ENCODE results near the gene HOXB9. TPM values are rescaled to one million over a fixed set of nuclear protein-coding genes. Genes with fewer than 3 reads are reported as not detected.

Gene HOXB9
- total and polyA plus RNA-seq, 9 of the 15 experiments (the other 6 are each of a cell fraction or from before 2014, with no cell fraction given): 3.1 to 196 (median 77.6) TPM

GRCh38 chr17:48596000-48596734 lies 30.0 kb downstream of the HOXB9 start (continued):
- TF ChIP-seq E2F8 (IDR thresholded peaks at IDR 0.05; ENCODE audit: low read depth, partially characterized antibody) (no peak), ZNF561 (CRISPR knock-in tag; conservative IDR thresholded peaks at IDR 0.05) (no peak), DNMT1 (IDR thresholded peaks at IDR 0.05) (no peak), ZBTB33 (CRISPR knock-in tag; IDR thresholded peaks at IDR 0.05) (peak; percentile 97), TSC22D4 (tag; IDR thresholded peaks at IDR 0.05) (no peak), ZNF175 (CRISPR knock-in tag; IDR thresholded peaks at IDR 0.05; ENCODE audit: low read depth) (no peak), POLR2G (IDR thresholded peaks at IDR 0.05; ENCODE audit: low read depth, low read length) (0 out of 2 replicates have a peak, but pooled peaks have one; percentile 21)
- TF ChIP-seq, protein P1, sequence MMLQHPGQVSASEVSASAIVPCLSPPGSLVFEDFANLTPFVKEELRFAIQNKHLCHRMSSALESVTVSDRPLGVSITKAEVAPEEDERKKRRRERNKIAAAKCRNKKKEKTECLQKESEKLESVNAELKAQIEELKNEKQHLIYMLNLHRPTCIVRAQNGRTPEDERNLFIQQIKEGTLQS (IDR thresholded peaks at IDR 0.05): 0 out of 2 replicates have a peak, but pooled peaks have one; percentile 19
- TF ChIP-seq, protein P1 (CRISPR knock-in tag; conservative IDR thresholded peaks at IDR 0.05): no peak
- TF ChIP-seq, protein P2, sequence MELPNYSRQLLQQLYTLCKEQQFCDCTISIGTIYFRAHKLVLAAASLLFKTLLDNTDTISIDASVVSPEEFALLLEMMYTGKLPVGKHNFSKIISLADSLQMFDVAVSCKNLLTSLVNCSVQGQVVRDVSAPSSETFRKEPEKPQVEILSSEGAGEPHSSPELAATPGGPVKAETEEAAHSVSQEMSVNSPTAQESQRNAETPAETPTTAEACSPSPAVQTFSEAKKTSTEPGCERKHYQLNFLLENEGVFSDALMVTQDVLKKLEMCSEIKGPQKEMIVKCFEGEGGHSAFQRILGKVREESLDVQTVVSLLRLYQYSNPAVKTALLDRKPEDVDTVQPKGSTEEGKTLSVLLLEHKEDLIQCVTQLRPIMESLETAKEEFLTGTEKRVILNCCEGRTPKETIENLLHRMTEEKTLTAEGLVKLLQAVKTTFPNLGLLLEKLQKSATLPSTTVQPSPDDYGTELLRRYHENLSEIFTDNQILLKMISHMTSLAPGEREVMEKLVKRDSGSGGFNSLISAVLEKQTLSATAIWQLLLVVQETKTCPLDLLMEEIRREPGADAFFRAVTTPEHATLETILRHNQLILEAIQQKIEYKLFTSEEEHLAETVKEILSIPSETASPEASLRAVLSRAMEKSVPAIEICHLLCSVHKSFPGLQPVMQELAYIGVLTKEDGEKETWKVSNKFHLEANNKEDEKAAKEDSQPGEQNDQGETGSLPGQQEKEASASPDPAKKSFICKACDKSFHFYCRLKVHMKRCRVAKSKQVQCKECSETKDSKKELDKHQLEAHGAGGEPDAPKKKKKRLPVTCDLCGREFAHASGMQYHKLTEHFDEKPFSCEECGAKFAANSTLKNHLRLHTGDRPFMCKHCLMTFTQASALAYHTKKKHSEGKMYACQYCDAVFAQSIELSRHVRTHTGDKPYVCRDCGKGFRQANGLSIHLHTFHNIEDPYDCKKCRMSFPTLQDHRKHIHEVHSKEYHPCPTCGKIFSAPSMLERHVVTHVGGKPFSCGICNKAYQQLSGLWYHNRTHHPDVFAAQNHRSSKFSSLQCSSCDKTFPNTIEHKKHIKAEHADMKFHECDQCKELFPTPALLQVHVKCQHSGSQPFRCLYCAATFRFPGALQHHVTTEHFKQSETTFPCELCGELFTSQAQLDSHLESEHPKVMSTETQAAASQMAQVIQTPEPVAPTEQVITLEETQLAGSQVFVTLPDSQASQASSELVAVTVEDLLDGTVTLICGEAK (IDR thresholded peaks at IDR 0.05): no peak
- TF ChIP-seq, protein P2 (CRISPR knock-in tag; IDR thresholded peaks at IDR 0.05): no peak

Data from K562 (cell line).